Epithelial cell of esophagus (primary cell): ENCODE data around the gene NEU2.

Experiments used
- DNase-seq: peaks from one replicate; pipeline ENCODE4 v3.0.0; 2010; ENCODE audit warnings: low read depth
- H3K4me3 ChIP-seq: 2 replicates; pipeline ENCODE4 v1.5.1; 2011; ENCODE audit warnings: mild to moderate bottlenecking, low read length, control low read depth
- CTCF ChIP-seq: IDR thresholded peaks from 2 replicates; pipeline ENCODE4 v1.5.1; 2011; ENCODE audit warnings: low read depth, mild to moderate bottlenecking, low read length, control low read depth, inconsistent platforms; ENCODE audit not compliant: insufficient read depth; ENCODE audit errors: missing control alignments

Gene NEU2

GRCh38 chr2:233032551-233033320, at the start of gene NEU2:
NEU2 (plus strand) TSS chr2:233032672; CDS start chr2:233032672, 0 bp downstream.
- H3K4me3 ChIP-seq, result no peak within 1 kb of the TSS
- no peak for TF ChIP-seq CTCF
- DNase-seq, result no peak

- TF ChIP-seq CTCF, result no peak
- H3K4me3 ChIP-seq, result no peak overlapping the region
- no peak for DNase-seq
Observed at GRCh38 chr2:232982926-232983668, 49.4 kb upstream of the NEU2 start.

GRCh38 chr2:232983669-232984140, 48.8 kb upstream of the NEU2 start:
- H3K4me3 ChIP-seq, result no peak overlapping the region
- TF ChIP-seq CTCF, result no peak
- DNase-seq, result no peak

GRCh38 chr2:232984451-232985207, 47.8 kb upstream of the NEU2 start:
- DNase-seq, result no peak
- TF ChIP-seq CTCF, result no peak
- no peak overlapping the region for H3K4me3 ChIP-seq

GRCh38 chr2:232986155-232986554, 46.3 kb upstream of the NEU2 start:
- H3K4me3 ChIP-seq, result no peak overlapping the region
- TF ChIP-seq CTCF, result no peak
- no peak for DNase-seq

- DNase-seq, result peak; percentile 40
- H3K4me3 ChIP-seq, result no peak overlapping the region
- TF ChIP-seq CTCF, result no peak
Observed at GRCh38 chr2:232993231-232993821, 39.1 kb upstream of the NEU2 start.
